ENCODE data around the gene BARHL1. TPM values are rescaled to one million over a fixed set of nuclear protein-coding genes. Genes with fewer than 3 reads are reported as not detected.
A peak's percentile ranks its signal among the peaks of the same experiment; 100 is the strongest.

The BARHL1 gene
- total and polyA plus RNA-seq, 2 donors (not counting 1 experiment from before 2014, with no cell fraction given), result not detected

DNA sequence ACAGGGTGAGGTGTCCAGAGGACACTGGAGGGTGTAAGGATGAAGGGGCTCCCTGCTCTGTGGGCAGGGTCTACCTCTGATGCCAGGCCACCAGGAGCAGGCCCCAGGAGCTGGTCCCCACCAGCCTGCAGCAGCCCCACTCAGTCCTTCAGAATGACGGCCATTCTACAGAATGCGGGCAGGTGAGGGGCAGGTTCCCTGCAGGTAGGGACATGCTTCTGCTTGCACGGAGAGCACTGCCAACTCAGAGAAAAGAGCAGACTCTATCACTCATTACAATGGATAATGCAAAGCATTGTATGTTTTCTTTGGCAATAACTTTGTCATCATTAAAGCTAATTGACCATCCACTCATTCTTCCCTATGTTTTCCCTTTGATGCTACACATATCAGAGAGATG, 48.4 kb downstream of the BARHL1 start:
- Histone ChIP-seq H3K36me3 (ENCODE audit: control insufficient read depth, insufficient read depth, low read length) (peaks cover 4% of the 10 kb centered on the region), H3K79me2 (ENCODE audit: control insufficient read depth, insufficient read depth, low read length) (no peaks in the 10 kb centered on the region), H3K27me3 (ENCODE audit: control insufficient read depth, insufficient read depth, low read length) (no peaks in the 10 kb centered on the region), H2AFZ (ENCODE audit: low read length) (no peak overlapping the region), H3K4me1 (ENCODE audit: control insufficient read depth, extremely low read depth, insufficient read depth, low read length) (no peaks in the 10 kb centered on the region), H3K9me3 (ENCODE audit: control insufficient read depth, insufficient read depth, low read depth, low read length) (no peaks in the 10 kb centered on the region), H3K4me3 (replicated peaks in 1 of 4; ENCODE audit: control extremely low read depth in 1 of 4, insufficient read depth in 1 of 4, low read depth in 3 of 4, low read length in 4 of 4) (no peak overlapping the region), H3K27ac (ENCODE audit: insufficient read depth, low read length) (no peak overlapping the region), H4K20me1 (ENCODE audit: control insufficient read depth, extremely low read depth, insufficient read depth, low read length) (no peaks in the 10 kb centered on the region), H3K9ac (ENCODE audit: insufficient read depth, low read length) (no peak overlapping the region), H3K4me2 (ENCODE audit: extremely low read depth, insufficient read depth, low read length) (no peak overlapping the region)
- no peak for DNase-seq (ENCODE audit: low read depth in 2 of 2)
- TF ChIP-seq CTCF (conservative IDR thresholded peaks at IDR 0.05 in 1 of 2, IDR thresholded peaks at IDR 0.05 in 1 of 2; ENCODE audit: low read depth in 1 of 2, low read length in 2 of 2) (no peak), EZH2 (IDR thresholded peaks at IDR 0.05; ENCODE audit: low read length, missing control alignments) (no peak)

DNA sequence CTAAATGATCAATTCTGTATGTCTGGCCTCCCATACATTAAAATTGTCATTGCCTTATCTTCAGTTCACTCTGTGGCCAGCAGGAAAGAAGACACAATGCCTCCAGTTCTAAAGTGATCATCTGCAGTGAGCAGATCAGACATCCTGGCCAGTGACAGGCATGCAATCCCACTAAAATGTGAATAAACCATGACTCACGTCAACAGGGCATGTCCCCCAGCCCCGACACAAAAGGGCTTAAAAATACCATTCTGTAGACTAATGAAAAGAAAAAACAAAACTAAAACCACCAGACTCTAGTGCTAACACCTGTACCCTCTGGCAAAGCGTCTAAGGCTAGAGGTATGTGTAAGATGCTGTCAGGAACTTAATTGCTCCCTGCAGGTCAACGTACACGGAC, 48.9 kb downstream of the BARHL1 start:
- H3K79me2 ChIP-seq (ENCODE audit: control insufficient read depth, insufficient read depth, low read length), result no peaks in the 10 kb centered on the region
- no peak overlapping the region for H3K9ac ChIP-seq (ENCODE audit: insufficient read depth, low read length)
- no peak overlapping the region for H3K27ac ChIP-seq (ENCODE audit: insufficient read depth, low read length)
- no peaks in the 10 kb centered on the region for H3K9me3 ChIP-seq (ENCODE audit: control insufficient read depth, insufficient read depth, low read depth, low read length)
- H4K20me1 ChIP-seq (ENCODE audit: control insufficient read depth, extremely low read depth, insufficient read depth, low read length), result no peaks in the 10 kb centered on the region
- no peaks in the 10 kb centered on the region for H3K27me3 ChIP-seq (ENCODE audit: control insufficient read depth, insufficient read depth, low read length)
- H2AFZ ChIP-seq (ENCODE audit: low read length), result no peak overlapping the region
- TF ChIP-seq CTCF (conservative IDR thresholded peaks at IDR 0.05 in 1 of 2, IDR thresholded peaks at IDR 0.05 in 1 of 2; ENCODE audit: low read depth in 1 of 2, low read length in 2 of 2) (no peak), EZH2 (IDR thresholded peaks at IDR 0.05; ENCODE audit: low read length, missing control alignments) (no peak)
- H3K4me1 ChIP-seq (ENCODE audit: control insufficient read depth, extremely low read depth, insufficient read depth, low read length), result no peaks in the 10 kb centered on the region
- H3K4me2 ChIP-seq (ENCODE audit: extremely low read depth, insufficient read depth, low read length), result no peak overlapping the region
- no peak overlapping the region for H3K4me3 ChIP-seq (replicated peaks in 1 of 4; ENCODE audit: control extremely low read depth in 1 of 4, insufficient read depth in 1 of 4, low read depth in 3 of 4, low read length in 4 of 4)
- H3K36me3 ChIP-seq (ENCODE audit: control insufficient read depth, insufficient read depth, low read length), result peaks cover 6% of the 10 kb centered on the region
- DNase-seq (ENCODE audit: low read depth in 2 of 2), result peak; percentile 48 to 82

DNA sequence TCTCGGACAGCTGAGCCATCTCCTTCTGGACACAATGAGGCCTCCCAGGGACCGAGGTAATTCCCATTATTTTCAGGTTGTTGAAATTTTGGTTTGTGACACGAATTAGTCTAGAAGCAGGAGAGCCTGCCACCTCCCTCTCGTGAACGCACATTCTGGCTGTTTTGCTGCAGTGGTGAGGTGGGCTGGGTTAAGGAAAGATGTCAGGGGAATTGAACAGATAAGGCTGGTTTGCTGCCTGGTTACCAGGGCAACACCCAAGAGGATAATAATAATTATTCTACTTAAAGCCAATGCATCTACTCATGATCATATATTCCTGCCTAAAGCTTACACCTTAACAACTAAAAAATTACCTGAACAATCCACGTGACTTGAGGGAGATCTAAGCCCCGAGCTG, 49.3 kb downstream of the BARHL1 start:
- no peak overlapping the region for H3K9ac ChIP-seq (ENCODE audit: insufficient read depth, low read length)
- H3K4me1 ChIP-seq (ENCODE audit: control insufficient read depth, extremely low read depth, insufficient read depth, low read length), result no peaks in the 10 kb centered on the region
- H3K4me3 ChIP-seq (replicated peaks in 1 of 4; ENCODE audit: control extremely low read depth in 1 of 4, insufficient read depth in 1 of 4, low read depth in 3 of 4, low read length in 4 of 4), result no peak overlapping the region
- H3K36me3 ChIP-seq (ENCODE audit: control insufficient read depth, insufficient read depth, low read length), result peaks cover 6% of the 10 kb centered on the region
- DNase-seq (ENCODE audit: low read depth in 2 of 2), result no peak
- TF ChIP-seq CTCF (conservative IDR thresholded peaks at IDR 0.05 in 1 of 2, IDR thresholded peaks at IDR 0.05 in 1 of 2; ENCODE audit: low read depth in 1 of 2, low read length in 2 of 2) (no peak), EZH2 (IDR thresholded peaks at IDR 0.05; ENCODE audit: low read length, missing control alignments) (no peak)
- H3K9me3 ChIP-seq (ENCODE audit: control insufficient read depth, insufficient read depth, low read depth, low read length), result no peaks in the 10 kb centered on the region
- no peak overlapping the region for H3K4me2 ChIP-seq (ENCODE audit: extremely low read depth, insufficient read depth, low read length)
- no peaks in the 10 kb centered on the region for H3K27me3 ChIP-seq (ENCODE audit: control insufficient read depth, insufficient read depth, low read length)
- H2AFZ ChIP-seq (ENCODE audit: low read length), result no peak overlapping the region
- no peaks in the 10 kb centered on the region for H3K79me2 ChIP-seq (ENCODE audit: control insufficient read depth, insufficient read depth, low read length)
- H4K20me1 ChIP-seq (ENCODE audit: control insufficient read depth, extremely low read depth, insufficient read depth, low read length), result no peaks in the 10 kb centered on the region
- H3K27ac ChIP-seq (ENCODE audit: insufficient read depth, low read length), result no peak overlapping the region

Measured in fibroblast of lung (primary cell).